Type B pancreatic cell (in vitro differentiated cells): Measurements from ENCODE around the gene ERP29. TPM values are rescaled to one million over a fixed set of nuclear protein-coding genes. Genes with fewer than 3 reads are reported as not detected.
"Not testable (repeated sequence)": the region's sequence is repeated elsewhere in the genome, so short reads cannot be mapped to it uniquely, and the experiment has no call there.

Source experiments
- DNase-seq: peaks from one replicate; pipeline ENCODE4 v3.0.0; 2021; ENCODE audit warnings: mixed read lengths; ENCODE audit not compliant: unreplicated experiment; ENCODE audit errors: extremely low spot score
- H3K27ac Mint-ChIP-seq: 2 replicates; pipeline ENCODE4 v1.8.0; 2021; ENCODE audit warnings: mild to moderate bottlenecking, mixed read lengths
- H3K27me3 Mint-ChIP-seq: 2 replicates; pipeline ENCODE4 v1.8.0; 2021; ENCODE audit warnings: mixed read lengths
- H3K36me3 Mint-ChIP-seq: 2 replicates; pipeline ENCODE4 v1.8.0; 2021; ENCODE audit warnings: mixed read lengths
- H3K4me1 Mint-ChIP-seq: one replicate; pipeline ENCODE4 v1.8.0; 2021; ENCODE audit warnings: mixed read lengths; ENCODE audit not compliant: unreplicated experiment
- H3K4me3 Mint-ChIP-seq: 2 replicates; pipeline ENCODE4 v1.8.0; 2021; ENCODE audit warnings: mild to moderate bottlenecking, mixed read lengths
- H3K9me3 Mint-ChIP-seq: 2 replicates; pipeline ENCODE4 v1.8.0; 2021; ENCODE audit warnings: mixed read lengths
- total RNA-seq: library from RNA; stranded (reverse); gene quantifications from 2 replicates; pipeline ENCODE4 v1.2.1, GENCODE V29; 2021; ENCODE audit warnings: low replicate concordance
- TF ChIP-seq, protein P1 (sequence below): fragments of 200-600 bp; sonication (generic); conservative IDR thresholded peaks from 2 replicates; pipeline ENCODE4 v1.5.0; 2021; ENCODE audit warnings: antibody characterized with exemption, mild to moderate bottlenecking

ERP29 gene
- total RNA-seq, 1 donor from 2014 or later: 141 TPM

DNA sequence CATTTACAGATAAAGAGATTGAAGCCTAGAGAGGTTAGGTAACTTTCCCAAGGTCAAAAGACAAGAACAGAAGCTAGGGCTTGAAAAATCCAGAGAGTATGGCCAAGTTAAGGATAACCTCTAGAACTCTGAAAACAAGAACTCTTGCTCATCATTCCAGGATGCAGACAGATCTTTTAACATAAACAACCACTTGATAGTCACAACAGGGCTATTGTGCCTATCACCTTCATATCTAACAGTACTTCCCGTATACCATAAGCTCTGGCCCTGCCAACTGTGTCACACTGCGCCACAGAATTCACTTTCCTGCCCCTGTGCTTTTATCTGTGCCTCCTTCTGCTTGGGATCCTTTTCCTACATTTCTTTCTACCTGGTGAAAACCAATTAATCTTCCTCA is 18.2 kb downstream of the ERP29 start:
- no peaks in the 10 kb centered on the region for H3K9me3 Mint-ChIP-seq
- H3K27me3 Mint-ChIP-seq: no peaks in the 10 kb centered on the region
- no peak overlapping the region for H3K4me3 Mint-ChIP-seq
- TF ChIP-seq, protein P1, sequence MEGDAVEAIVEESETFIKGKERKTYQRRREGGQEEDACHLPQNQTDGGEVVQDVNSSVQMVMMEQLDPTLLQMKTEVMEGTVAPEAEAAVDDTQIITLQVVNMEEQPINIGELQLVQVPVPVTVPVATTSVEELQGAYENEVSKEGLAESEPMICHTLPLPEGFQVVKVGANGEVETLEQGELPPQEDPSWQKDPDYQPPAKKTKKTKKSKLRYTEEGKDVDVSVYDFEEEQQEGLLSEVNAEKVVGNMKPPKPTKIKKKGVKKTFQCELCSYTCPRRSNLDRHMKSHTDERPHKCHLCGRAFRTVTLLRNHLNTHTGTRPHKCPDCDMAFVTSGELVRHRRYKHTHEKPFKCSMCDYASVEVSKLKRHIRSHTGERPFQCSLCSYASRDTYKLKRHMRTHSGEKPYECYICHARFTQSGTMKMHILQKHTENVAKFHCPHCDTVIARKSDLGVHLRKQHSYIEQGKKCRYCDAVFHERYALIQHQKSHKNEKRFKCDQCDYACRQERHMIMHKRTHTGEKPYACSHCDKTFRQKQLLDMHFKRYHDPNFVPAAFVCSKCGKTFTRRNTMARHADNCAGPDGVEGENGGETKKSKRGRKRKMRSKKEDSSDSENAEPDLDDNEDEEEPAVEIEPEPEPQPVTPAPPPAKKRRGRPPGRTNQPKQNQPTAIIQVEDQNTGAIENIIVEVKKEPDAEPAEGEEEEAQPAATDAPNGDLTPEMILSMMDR: no peak
- DNase-seq: no peak
- no peaks in the 10 kb centered on the region for H3K4me1 Mint-ChIP-seq
- no peak overlapping the region for H3K27ac Mint-ChIP-seq
- H3K36me3 Mint-ChIP-seq: peaks cover 24% of the 10 kb centered on the region

DNA sequence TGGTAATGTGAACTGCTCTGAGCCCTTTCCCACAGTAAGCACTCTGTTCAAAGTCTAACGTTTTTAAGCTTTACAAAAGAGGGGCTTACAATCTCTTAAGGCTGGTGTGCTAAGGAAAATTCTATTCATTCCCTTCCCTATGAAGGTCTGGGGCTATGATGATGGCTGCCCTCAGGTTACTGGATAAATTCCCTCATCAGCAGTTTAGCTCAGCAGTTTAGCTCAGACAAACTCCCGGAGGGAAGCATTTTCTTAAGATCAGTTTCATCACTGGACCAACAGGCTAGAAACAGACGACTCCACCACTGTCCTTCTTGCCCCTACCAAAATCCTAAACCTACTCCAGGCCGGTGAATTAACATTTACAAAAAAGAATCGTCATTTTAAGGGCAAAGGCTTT is 19.1 kb downstream of the ERP29 start:
- Mint-ChIP-seq H3K27ac (no peak overlapping the region), H3K4me3 (no peak overlapping the region), H3K27me3 (no peaks in the 10 kb centered on the region), H3K36me3 (peaks cover 24% of the 10 kb centered on the region), H3K4me1 (no peaks in the 10 kb centered on the region), H3K9me3 (no peaks in the 10 kb centered on the region)
- DNase-seq: no peak
- TF ChIP-seq, protein P1: no peak

DNA sequence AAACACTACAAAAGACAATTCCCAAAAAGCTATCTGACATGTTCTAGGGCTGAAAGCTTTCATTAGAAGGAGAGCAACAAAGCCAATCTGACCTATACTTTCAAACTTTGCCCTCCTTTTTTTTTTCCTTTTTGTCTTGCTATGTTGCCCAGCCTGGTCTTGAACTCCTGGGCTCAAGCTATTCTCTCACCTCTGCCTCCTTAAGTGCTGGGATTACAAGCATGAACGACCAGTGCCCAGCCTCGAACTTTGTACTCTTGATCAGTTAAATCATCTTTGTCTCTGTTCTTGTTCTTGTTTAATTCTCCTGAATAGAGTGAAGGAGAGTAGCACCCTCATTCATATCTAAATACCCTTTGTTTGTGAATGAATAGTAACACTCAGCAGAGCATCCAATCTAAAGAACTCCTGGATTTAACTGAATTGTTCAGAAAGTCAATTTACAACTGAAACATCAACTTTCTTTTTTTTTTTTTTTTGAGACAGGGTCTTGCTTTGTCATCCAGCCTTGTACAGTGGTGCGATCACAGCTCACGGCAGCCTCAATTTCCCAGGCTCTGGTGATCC is 22.1 kb downstream of the ERP29 start:
- no peak overlapping the region for H3K27ac Mint-ChIP-seq

DNA sequence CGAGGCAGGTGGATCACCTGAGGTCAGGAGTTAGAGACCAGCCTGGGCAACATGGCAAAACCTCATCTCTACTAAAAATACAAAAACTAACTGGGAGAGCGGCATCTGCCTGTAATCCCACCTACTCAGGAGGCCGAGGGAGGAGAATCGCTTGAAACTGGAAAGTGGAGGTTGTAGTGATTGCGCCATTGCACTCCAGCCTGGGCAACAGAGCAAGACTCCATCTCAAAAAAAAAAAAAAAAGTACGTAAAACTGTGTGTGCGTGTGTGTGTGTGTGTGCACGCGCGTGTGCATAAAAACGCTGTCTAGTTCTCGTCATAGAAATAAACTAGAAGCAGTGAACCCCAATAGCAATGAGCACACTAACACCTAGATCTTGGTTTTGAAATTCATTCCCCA is 23.4 kb downstream of the ERP29 start:
- not testable (repeated sequence) for H3K27ac Mint-ChIP-seq, H3K27me3 Mint-ChIP-seq, H3K4me3 Mint-ChIP-seq, DNase-seq, H3K4me1 Mint-ChIP-seq, H3K9me3 Mint-ChIP-seq
- peaks cover 35% of the 10 kb centered on the region for H3K36me3 Mint-ChIP-seq

More for the DNA sequence above, 22.1 kb downstream of the ERP29 start:
- no peak for DNase-seq
- Mint-ChIP-seq H3K36me3 (peaks cover 38% of the 10 kb centered on the region), H3K4me3 (no peak overlapping the region), H3K9me3 (no peaks in the 10 kb centered on the region), H3K4me1 (no peaks in the 10 kb centered on the region), H3K27me3 (no peaks in the 10 kb centered on the region)
- TF ChIP-seq, protein P1: no peak

DNA sequence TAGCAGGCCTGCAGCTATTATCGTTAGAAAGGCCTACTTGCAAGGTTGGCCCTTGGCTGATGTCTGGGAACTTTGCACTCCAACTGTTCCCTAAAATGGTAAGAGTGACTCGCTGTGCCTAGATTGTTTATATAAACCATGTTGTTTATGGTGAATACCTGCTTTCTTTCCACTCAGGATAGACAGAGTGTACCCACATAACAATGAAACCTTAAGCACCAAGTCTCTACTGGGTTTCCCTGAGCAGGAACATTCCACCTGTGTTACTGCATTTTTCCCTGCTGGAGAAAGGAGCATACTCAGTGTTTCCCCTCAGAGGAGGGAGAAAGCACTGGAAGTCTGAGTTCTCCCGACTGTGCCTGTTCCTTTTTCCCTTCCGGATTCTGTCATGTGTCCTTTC is 32.8 kb downstream of the ERP29 start:
- Mint-ChIP-seq H3K27ac (no peak overlapping the region), H3K4me3 (no peak overlapping the region), H3K36me3 (peaks cover 19% of the 10 kb centered on the region), H3K27me3 (no peaks in the 10 kb centered on the region), H3K4me1 (no peaks in the 10 kb centered on the region), H3K9me3 (no peaks in the 10 kb centered on the region)
- no peak for DNase-seq
- TF ChIP-seq, protein P1: no peak

DNA sequence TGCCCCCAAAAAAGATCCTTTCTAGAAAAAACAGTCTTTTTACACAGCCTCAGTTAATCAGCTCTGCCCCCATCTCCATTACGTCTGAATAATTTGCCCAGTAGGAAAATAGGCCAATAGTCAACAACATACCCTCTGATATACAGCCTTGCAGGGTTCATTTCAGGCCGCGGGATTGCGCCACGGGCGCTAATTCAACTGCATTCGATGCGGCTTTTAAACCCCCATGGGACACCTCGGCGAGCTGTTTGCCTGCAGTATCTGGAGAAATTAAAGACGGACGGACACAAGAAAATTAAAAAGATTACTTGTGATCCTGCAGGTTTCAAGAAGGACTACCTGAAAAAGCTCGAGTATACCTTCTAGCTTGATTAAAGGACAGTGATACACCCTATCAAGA is 36.1 kb downstream of the ERP29 start:
- no peak overlapping the region for H3K27ac Mint-ChIP-seq
- H3K4me3 Mint-ChIP-seq: no peak overlapping the region
- H3K4me1 Mint-ChIP-seq: no peaks in the 10 kb centered on the region
- H3K27me3 Mint-ChIP-seq: no peaks in the 10 kb centered on the region
- H3K9me3 Mint-ChIP-seq: no peaks in the 10 kb centered on the region
- TF ChIP-seq, protein P1: no peak
- H3K36me3 Mint-ChIP-seq: peaks cover 26% of the 10 kb centered on the region
- no peak for DNase-seq
